HG02571 (cell line): ENCODE data around the gene LSS.

Experiments
- ATAC-seq: cut with Tn5 transposase; IDR thresholded peaks from one replicate; pipeline ENCODE4 v1.9.1; 2021; ENCODE audit warnings: mild to moderate bottlenecking, moderate library complexity; ENCODE audit not compliant: unreplicated experiment

The LSS gene

GRCh38 chr21:46228345-46229051 is at the start of gene LSS:
TSS of gene LSS (minus strand) at chr21:46228774. CDS start at chr21:46228745, 29 bp downstream.
- peak; percentile 84 for ATAC-seq

- no peak for ATAC-seq
Measured at GRCh38 chr21:46274797-46275390, 46.3 kb upstream of the LSS start.

GRCh38 chr21:46273341-46273740 is 44.8 kb upstream of the LSS start:
- ATAC-seq = no peak

GRCh38 chr21:46269466-46269865 is 40.9 kb upstream of the LSS start:
- ATAC-seq = no peak

- no peak for ATAC-seq
Measured at GRCh38 chr21:46268371-46268770, 39.8 kb upstream of the LSS start.

GRCh38 chr21:46266946-46267345 is 38.4 kb upstream of the LSS start:
- ATAC-seq = no peak

GRCh38 chr21:46265736-46266525 is 37.4 kb upstream of the LSS start:
- no peak for ATAC-seq

GRCh38 chr21:46264690-46265144 is 36.1 kb upstream of the LSS start:
- no peak for ATAC-seq

- no peak for ATAC-seq
Measured at GRCh38 chr21:46264046-46264689, 35.6 kb upstream of the LSS start.

GRCh38 chr21:46256501-46256994 is 28.0 kb upstream of the LSS start:
- no peak for ATAC-seq

GRCh38 chr21:46255758-46256337 is 27.3 kb upstream of the LSS start:
- no peak for ATAC-seq

- no peak for ATAC-seq
Measured at GRCh38 chr21:46255166-46255565, 26.6 kb upstream of the LSS start.

- no peak for ATAC-seq
Measured at GRCh38 chr21:46254208-46254975, 25.8 kb upstream of the LSS start.

GRCh38 chr21:46253610-46254124 is 25.1 kb upstream of the LSS start:
- no peak for ATAC-seq

GRCh38 chr21:46252840-46253239 is 24.3 kb upstream of the LSS start:
- ATAC-seq = no peak

- no peak for ATAC-seq
Measured at GRCh38 chr21:46250146-46250725, 21.7 kb upstream of the LSS start.

- ATAC-seq = no peak
Measured at GRCh38 chr21:46248827-46249226, 20.3 kb upstream of the LSS start.

GRCh38 chr21:46248422-46248782 is 19.8 kb upstream of the LSS start:
- ATAC-seq = no peak

- ATAC-seq = no peak
Measured at GRCh38 chr21:46247699-46248421, 19.3 kb upstream of the LSS start.
